Smooth muscle cell (in vitro differentiated cells): Measurements from ENCODE around the gene MYO5B. TPM values are rescaled to one million over a fixed set of nuclear protein-coding genes. Genes with fewer than 3 reads are reported as not detected.

ENCODE experiments used
- DNase-seq: peaks from one replicate; lab custom pipeline; 2025; ENCODE audit not compliant: unreplicated experiment; lab: John Stamatoyannopoulos, UW
- H2AFZ ChIP-seq: fragments of 200-600 bp; sonication (generic); 2 replicates; pipeline ENCODE4 v1.6.0; 2016; ENCODE audit warnings: antibody characterized with exemption, low read depth, mild to moderate bottlenecking
- H3F3A ChIP-seq: fragments of 200-600 bp; sonication (generic); 2 replicates; pipeline ENCODE4 v1.6.0; 2017; ENCODE audit warnings: antibody characterized with exemption, low read depth
- H3K27ac ChIP-seq: fragments of 200-600 bp; sonication (generic); 2 replicates; pipeline ENCODE4 v1.5.1; 2016; ENCODE audit warnings: low read depth, mild to moderate bottlenecking
- H3K27me3 ChIP-seq: fragments of 200-600 bp; sonication (generic); 2 replicates; pipeline ENCODE4 v1.6.1; 2016; ENCODE audit warnings: low read depth, mild to moderate bottlenecking
- H3K36me3 ChIP-seq: fragments of 200-600 bp; sonication (generic); 2 replicates; pipeline ENCODE4 v1.5.1; 2016; ENCODE audit warnings: low read depth
- H3K4me1 ChIP-seq: fragments of 200-600 bp; sonication (generic); 2 replicates; pipeline ENCODE4 v1.5.1; 2016; ENCODE audit warnings: low read depth
- H3K4me2 ChIP-seq: fragments of 200-600 bp; sonication (generic); 2 replicates; pipeline ENCODE4 v1.6.0; 2016; ENCODE audit warnings: mild to moderate bottlenecking
- H3K4me3 ChIP-seq: fragments of 200-600 bp; sonication (generic); 2 replicates; pipeline ENCODE4 v1.5.1; 2016; ENCODE audit warnings: mild to moderate bottlenecking
- H3K79me2 ChIP-seq: fragments of 200-600 bp; sonication (generic); 2 replicates; pipeline ENCODE4 v1.6.0; 2016; ENCODE audit warnings: low read depth, mild to moderate bottlenecking
- H3K9ac ChIP-seq: fragments of 200-600 bp; sonication (generic); 2 replicates; pipeline ENCODE4 v1.6.0; 2016; ENCODE audit warnings: low read depth
- H3K9me3 ChIP-seq: fragments of 200-600 bp; sonication (generic); replicated peaks from 2 replicates; pipeline ENCODE4 v1.5.1; 2016; ENCODE audit warnings: low read depth
- H4K20me1 ChIP-seq: fragments of 200-600 bp; sonication (generic); 2 replicates; pipeline ENCODE4 v1.6.0; 2016; ENCODE audit warnings: low read depth
- CTCF ChIP-seq: fragments of 200-600 bp; sonication (generic); IDR thresholded peaks from 2 replicates; pipeline ENCODE4 v1.5.1; 2017; ENCODE audit warnings: borderline replicate concordance, mild to moderate bottlenecking, antibody characterized with exemption; ENCODE audit not compliant: insufficient read depth, poor library complexity, severe bottlenecking
- WGBS: methylation state at CpG from one replicate; pipeline ENCODE4 v1.1.7; 2016; ENCODE audit warnings: low lambda C conversion rate; 5-methylcytosine and 5-hydroxymethylcytosine counted together
- polyA plus RNA-seq: library from polyadenylated mRNA; unstranded; fragments of >200 nt; fragmentation: Nextera tagmentation; extraction: Ambion mirVana; gene quantifications from 2 replicates; pipeline ENCODE4 v1.2.1, GENCODE V29; 2016
- total RNA-seq: library from RNA; depleted of rRNA; stranded (reverse); fragments of >200 nt; gene quantifications from 2 replicates; pipeline ENCODE4 v1.2.3, GENCODE V29; 2014

MYO5B gene
- total and polyA plus RNA-seq, 2 experiments from 2014 or later = 1.7 to 25.3 TPM

GRCh38 chr18:49849331-49850217 is 345.4 kb downstream of the MYO5B start:
- H3K4me1 ChIP-seq = peaks cover 17% of the 10 kb centered on the region
- H3K4me2 ChIP-seq = peak overlapping the region; percentile 45
- no peak for TF ChIP-seq CTCF
- H3K9ac ChIP-seq = peak overlapping the region; percentile 55
- no peak for DNase-seq
- WGBS = 43% methylated on average over 14 of the region's 14 CpGs
- no peaks in the 10 kb centered on the region for H3F3A ChIP-seq
- no peaks in the 10 kb centered on the region for H4K20me1 ChIP-seq
- H2AFZ ChIP-seq = no peak overlapping the region
- H3K9me3 ChIP-seq = no peaks in the 10 kb centered on the region
- H3K27me3 ChIP-seq = no peaks in the 10 kb centered on the region
- H3K36me3 ChIP-seq = no peaks in the 10 kb centered on the region
- H3K4me3 ChIP-seq = peak overlapping the region; percentile 25
- peak overlapping the region; percentile 91 for H3K27ac ChIP-seq
- H3K79me2 ChIP-seq = no peaks in the 10 kb centered on the region

- no peaks in the 10 kb centered on the region for H3K9me3 ChIP-seq
- no peaks in the 10 kb centered on the region for H3F3A ChIP-seq
- H4K20me1 ChIP-seq = no peaks in the 10 kb centered on the region
- no peak overlapping the region for H2AFZ ChIP-seq
- 91% methylated on average over 4 of the region's 4 CpGs for WGBS
- no peak overlapping the region for H3K9ac ChIP-seq
- peaks cover 17% of the 10 kb centered on the region for H3K4me1 ChIP-seq
- H3K4me2 ChIP-seq = no peak overlapping the region
- H3K27ac ChIP-seq = no peak overlapping the region
- TF ChIP-seq CTCF = no peak
- no peaks in the 10 kb centered on the region for H3K36me3 ChIP-seq
- DNase-seq = no peak
- H3K4me3 ChIP-seq = no peak overlapping the region
- no peaks in the 10 kb centered on the region for H3K27me3 ChIP-seq
- no peaks in the 10 kb centered on the region for H3K79me2 ChIP-seq
These were observed 346.8 kb downstream of the MYO5B start for GRCh38 chr18:49848115-49848514.

- TF ChIP-seq CTCF = no peak
- no peaks in the 10 kb centered on the region for H3K79me2 ChIP-seq
- H3K4me1 ChIP-seq = peaks cover 17% of the 10 kb centered on the region
- H3K4me3 ChIP-seq = no peak overlapping the region
- no peak overlapping the region for H3K4me2 ChIP-seq
- no peak overlapping the region for H3K9ac ChIP-seq
- no peak for DNase-seq
- no peaks in the 10 kb centered on the region for H3K27me3 ChIP-seq
- H3K36me3 ChIP-seq = no peaks in the 10 kb centered on the region
- H2AFZ ChIP-seq = no peak overlapping the region
- H3K27ac ChIP-seq = no peak overlapping the region
- H3K9me3 ChIP-seq = no peaks in the 10 kb centered on the region
- 93% methylated on average over 8 of the region's 8 CpGs for WGBS
- no peaks in the 10 kb centered on the region for H3F3A ChIP-seq
- H4K20me1 ChIP-seq = no peaks in the 10 kb centered on the region
These were observed 347.4 kb downstream of the MYO5B start for GRCh38 chr18:49847524-49847923.
